PC-3 (cell line): ENCODE measurements around the gene UPK1A. TPM values are rescaled to one million over a fixed set of nuclear protein-coding genes. Genes with fewer than 3 reads are reported as not detected.

ENCODE experiments used
- ATAC-seq: fragments of 200-7000 bp; cut with Tn5 transposase; 2 replicates; pipeline ENCODE4 v1.9.1; 2020; ENCODE audit warnings: mild to moderate bottlenecking, moderate library complexity
- BruUV-seq: library from RNA; stranded (reverse); fragments of 400-500 nt; replicated peaks from 2 replicates; lab custom pipeline; 2021; lab: Mats Ljungman, UMichigan
- CTCF ChIA-PET: fragments of 300-600 bp; sonication (Branson Sonifier 250); formaldehyde crosslinking; loops from one replicate; lab custom pipeline; 2022; ENCODE audit warnings: antibody characterized with exemption; lab: Charles Lee
- POLR2A ChIA-PET: fragments of 300-600 bp; sonication (Branson Sonifier 250); formaldehyde crosslinking; loops from one replicate; lab custom pipeline; 2022; ENCODE audit warnings: antibody characterized with exemption; ENCODE audit not compliant: unreplicated experiment; lab: Charles Lee
- DNase-seq: peaks from one replicate; pipeline ENCODE4 v3.0.0-alpha.2; 2015
- H2AFZ ChIP-seq: fragments of 300-600 bp; sonication (generic); 2 replicates; pipeline ENCODE4 v1.6.0; 2016; ENCODE audit warnings: antibody characterized with exemption, low read length
- H3F3A ChIP-seq: fragments of 300-600 bp; sonication (generic); one replicate; pipeline ENCODE4 v1.6.0; 2017; ENCODE audit warnings: antibody characterized with exemption, low read length, control low read depth, mild to moderate bottlenecking; ENCODE audit not compliant: unreplicated experiment
- H3K27ac ChIP-seq: fragments of 300-600 bp; sonication (generic); 2 replicates; pipeline ENCODE4 v1.5.1; 2016; ENCODE audit warnings: mild to moderate bottlenecking, low read length
- H3K27me3 ChIP-seq: fragments of 300-600 bp; sonication (generic); 2 replicates; pipeline ENCODE4 v1.6.1; 2016; ENCODE audit warnings: low read length, mixed read lengths
- H3K36me3 ChIP-seq: fragments of 300-600 bp; sonication (generic); 2 replicates; pipeline ENCODE4 v1.6.1; 2016; ENCODE audit warnings: low read depth, mixed run types, low read length, mixed read lengths
- H3K4me1 ChIP-seq: fragments of 300-600 bp; sonication (generic); 2 replicates; pipeline ENCODE4 v1.5.1; 2016; ENCODE audit warnings: low read length; ENCODE audit not compliant: insufficient read depth
- H3K4me2 ChIP-seq: fragments of 300-600 bp; sonication (generic); 2 replicates; pipeline ENCODE4 v1.6.0; 2016; ENCODE audit warnings: low read length
- H3K4me3 ChIP-seq: fragments of 300-600 bp; sonication (generic); 2 replicates; pipeline ENCODE4 v1.5.1; 2016; ENCODE audit warnings: mild to moderate bottlenecking, low read length, mixed read lengths
- H3K79me2 ChIP-seq: fragments of 300-600 bp; sonication (generic); 2 replicates; pipeline ENCODE4 v1.6.1; 2017; ENCODE audit warnings: low read length, mixed read lengths
- H3K9ac ChIP-seq: fragments of 300-600 bp; sonication (generic); 2 replicates; pipeline ENCODE4 v1.6.0; 2016; ENCODE audit warnings: mild to moderate bottlenecking, low read length
- H3K9me2 ChIP-seq: fragments of 300-600 bp; sonication (generic); replicated peaks from 2 replicates; pipeline ENCODE4 v1.6.1; 2016; ENCODE audit warnings: mixed run types, low read length, mixed read lengths
- H3K9me3 ChIP-seq: fragments of 300-600 bp; sonication (generic); 2 replicates; pipeline ENCODE4 v1.6.1; 2016; ENCODE audit warnings: low read length, mixed read lengths
- H4K20me1 ChIP-seq: fragments of 300-600 bp; sonication (generic); 2 replicates; pipeline ENCODE4 v1.6.1; 2016; ENCODE audit warnings: low read length, mixed read lengths
- CTCF ChIP-seq: fragments of 300-600 bp; sonication (generic); conservative IDR thresholded peaks from 2 replicates; pipeline ENCODE4 v1.5.1; 2017; ENCODE audit warnings: antibody characterized with exemption, low read depth, mild to moderate bottlenecking, low read length
- EZH2 ChIP-seq: fragments of 300-600 bp; sonication (generic); IDR thresholded peaks from one replicate; pipeline ENCODE4 v1.6.1; 2017; ENCODE audit warnings: antibody characterized with exemption, mild to moderate bottlenecking, low read length; ENCODE audit not compliant: unreplicated experiment
- EZH2phosphoT487 ChIP-seq: fragments of 300-600 bp; sonication (generic); IDR thresholded peaks from 2 replicates; pipeline ENCODE4 v1.6.1; 2018; ENCODE audit warnings: mild to moderate bottlenecking, antibody characterized with exemption, low read length, borderline replicate concordance
- intact Hi-C: fragments of 100-400 bp; cut with micrococcal nuclease; formaldehyde crosslinking; loops from 2 replicates; pipeline ENCODE4 v1.9.0; 2023
- total RNA-seq: library from RNA; depleted of rRNA; stranded (reverse); fragments of >200 nt; gene quantifications from 2 replicates; pipeline ENCODE4 v1.2.3, GENCODE V29; 2014

The UPK1A gene
- total RNA-seq, 1 experiment from 2014 or later, result not detected

GRCh38 chr19:35622750-35623149 is 43.6 kb upstream of the UPK1A start:
- ChIA-PET POLR2A (no interaction called here), CTCF (no interaction called here)

GRCh38 chr19:35623327-35624010 is 42.8 kb upstream of the UPK1A start:
- Histone ChIP-seq H3K27me3 (no peaks in the 10 kb centered on the region), H3K4me3 (no peak overlapping the region), H3K4me1 (peaks cover 4% of the 10 kb centered on the region; the same call in 1 of the 2 replicates), H3K9me2 (no peaks in the 10 kb centered on the region), H3K36me3 (no peaks in the 10 kb centered on the region), H3K9ac (no peak overlapping the region), H2AFZ (no peak overlapping the region), H3F3A (no peaks in the 10 kb centered on the region), H3K9me3 (no peaks in the 10 kb centered on the region), H4K20me1 (no peaks in the 10 kb centered on the region), H3K4me2 (no peak overlapping the region), H3K79me2 (no peaks in the 10 kb centered on the region), H3K27ac (no peak overlapping the region)
- intact Hi-C loops, result no loop called here
- ATAC-seq (no peak), DNase-seq (no peak)
- TF ChIP-seq EZH2, result no peak
- TF ChIP-seq CTCF, result no peak
- no peak for TF ChIP-seq EZH2phosphoT487
- no TSS peak for BruUV-seq
- CTCF ChIA-PET, result no interaction called here
- POLR2A ChIA-PET, result no interaction called here

More at GRCh38 chr19:35622750-35623149, 43.6 kb upstream of the UPK1A start:
- intact Hi-C loops, result no loop called here
- Histone ChIP-seq H3K36me3 (no peaks in the 10 kb centered on the region), H4K20me1 (no peaks in the 10 kb centered on the region), H3F3A (no peaks in the 10 kb centered on the region), H2AFZ (no peak overlapping the region), H3K4me3 (no peak overlapping the region), H3K79me2 (no peaks in the 10 kb centered on the region), H3K27ac (no peak overlapping the region), H3K4me2 (no peak overlapping the region), H3K4me1 (no peaks in the 10 kb centered on the region), H3K9ac (no peak overlapping the region), H3K27me3 (no peaks in the 10 kb centered on the region), H3K9me3 (no peaks in the 10 kb centered on the region), H3K9me2 (no peaks in the 10 kb centered on the region)
- DNase-seq (no peak), ATAC-seq (no peak)
- BruUV-seq, result no TSS peak
- TF ChIP-seq CTCF, result no peak
- no peak for TF ChIP-seq EZH2
- no peak for TF ChIP-seq EZH2phosphoT487

- Histone ChIP-seq H3K9ac (peak overlapping the region; percentile 81), H3K4me2 (peak overlapping the region; percentile 95), H3K9me2 (no peaks in the 10 kb centered on the region), H2AFZ (peak overlapping the region; percentile 86), H3K27ac (peak overlapping the region; percentile 58), H3K79me2 (peaks cover 10% of the 10 kb centered on the region), H4K20me1 (no peaks in the 10 kb centered on the region), H3F3A (no peaks in the 10 kb centered on the region), H3K4me1 (peaks cover 4% of the 10 kb centered on the region; the same call in 1 of the 2 replicates), H3K27me3 (no peaks in the 10 kb centered on the region), H3K4me3 (peak overlapping the region; percentile 98), H3K9me3 (no peaks in the 10 kb centered on the region), H3K36me3 (peaks cover 6% of the 10 kb centered on the region; the same call in 1 of the 2 replicates)
- ATAC-seq (no peak), DNase-seq (no peak)
- ChIA-PET CTCF (no interaction called here), POLR2A (no interaction called here)
- BruUV-seq, result TSS peak; percentile 99
- TF ChIP-seq CTCF (no peak), EZH2 (no peak), EZH2phosphoT487 (no peak)
- intact Hi-C loops, result no loop called here
These were observed 38.1 kb upstream of the UPK1A start for GRCh38 chr19:35628264-35628564.
